ENCODE results near the gene BMP2.

BMP2 gene

GRCh38 chr20:6768228-6769140 lies 998 bp downstream of the BMP2 start:
- peaks cover 8% of the 10 kb centered on the region for H3K79me1 ChIP-seq (ENCODE audit: low read length)
- peak overlapping the region; percentile 67 for H2BK5ac ChIP-seq (ENCODE audit: low read length)
- peak overlapping the region; percentile 60 for H3K4ac ChIP-seq (ENCODE audit: low read depth, low read length)
- H4K8ac ChIP-seq (ENCODE audit: low read depth, low read length) = no peak overlapping the region
- H3K4me3 ChIP-seq (ENCODE audit: low read length) = peak overlapping the region; percentile 44
- peak overlapping the region; percentile 25 for H3K23ac ChIP-seq (ENCODE audit: low read length)
- no peak overlapping the region for H2AK5ac ChIP-seq (ENCODE audit: low read length)
- H3K79me2 ChIP-seq (ENCODE audit: control insufficient read depth, insufficient read depth, low read length) = peaks cover 55% of the 10 kb centered on the region
- peak overlapping the region; percentile 96 for H3K9ac ChIP-seq (ENCODE audit: low read length)
- H3K27ac ChIP-seq (ENCODE audit: low read depth, low read length) = peak overlapping the region; percentile 76
- H2BK15ac ChIP-seq (replicated peaks; ENCODE audit: low read depth) = no peak overlapping the region
- no CpG with 5 or more reads among the region's 70 CpGs for WGBS (ENCODE audit: extremely low coverage, insufficient coverage, low lambda C conversion rate)
- no peak overlapping the region for H4K5ac ChIP-seq (ENCODE audit: low read length)
- peaks cover 9% of the 10 kb centered on the region for H3K4me1 ChIP-seq (ENCODE audit: control insufficient read depth, low read depth, low read length)
- H3K27me3 ChIP-seq (ENCODE audit: insufficient read depth, low read length, poor library complexity) = no peaks in the 10 kb centered on the region
- DNase-seq = peak; percentile 57
- peaks cover 13% of the 10 kb centered on the region for H3K36me3 ChIP-seq (ENCODE audit: control insufficient read depth, insufficient read depth, low read length)
- peak overlapping the region; percentile 33 for H2BK120ac ChIP-seq (ENCODE audit: low read depth, low read length)
- peak overlapping the region; percentile 69 for H3K18ac ChIP-seq (ENCODE audit: low read length)
- peak overlapping the region; percentile 33 for H3K4me2 ChIP-seq (ENCODE audit: low read length)
- peak overlapping the region; percentile 97 for H3K56ac ChIP-seq (ENCODE audit: low read length)

DNA sequence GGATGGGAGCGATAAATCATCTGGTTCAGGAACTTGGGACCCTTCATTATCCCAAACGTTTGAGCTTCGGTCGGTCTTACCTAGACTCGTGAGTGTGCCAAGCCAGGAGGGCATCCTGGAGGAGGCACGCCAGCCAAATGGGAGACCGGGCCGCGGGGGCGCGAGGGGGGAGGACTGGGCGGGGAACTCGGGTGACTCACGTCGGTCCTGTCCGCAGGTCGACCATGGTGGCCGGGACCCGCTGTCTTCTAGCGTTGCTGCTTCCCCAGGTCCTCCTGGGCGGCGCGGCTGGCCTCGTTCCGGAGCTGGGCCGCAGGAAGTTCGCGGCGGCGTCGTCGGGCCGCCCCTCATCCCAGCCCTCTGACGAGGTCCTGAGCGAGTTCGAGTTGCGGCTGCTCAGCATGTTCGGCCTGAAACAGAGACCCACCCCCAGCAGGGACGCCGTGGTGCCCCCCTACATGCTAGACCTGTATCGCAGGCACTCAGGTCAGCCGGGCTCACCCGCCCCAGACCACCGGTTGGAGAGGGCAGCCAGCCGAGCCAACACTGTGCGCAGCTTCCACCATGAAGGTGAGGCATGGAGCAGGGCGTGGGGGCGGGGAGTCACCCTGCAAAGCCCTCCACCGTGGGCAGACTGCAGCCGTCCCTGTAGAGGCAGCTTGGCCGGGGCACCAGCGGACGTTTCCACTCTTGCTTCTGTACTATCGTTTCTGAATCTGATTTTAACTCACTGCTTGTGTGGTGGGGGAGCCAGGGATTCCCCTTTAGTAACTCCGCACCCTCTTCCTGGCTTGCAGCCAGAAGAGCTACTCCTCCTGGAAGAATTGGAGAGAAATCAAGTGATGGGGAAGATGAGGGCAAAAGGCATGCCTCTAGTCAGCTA lies 2.7 kb downstream of the BMP2 start:
- Histone ChIP-seq H3K23ac (ENCODE audit: low read length) (peak overlapping the region; percentile 15), H3K4me3 (ENCODE audit: low read length) (peak overlapping the region; percentile 44), H3K4ac (ENCODE audit: low read depth, low read length) (no peak overlapping the region), H3K27ac (ENCODE audit: low read depth, low read length) (no peak overlapping the region), H2BK120ac (ENCODE audit: low read depth, low read length) (no peak overlapping the region), H2BK15ac (replicated peaks; ENCODE audit: low read depth) (no peak overlapping the region), H2BK5ac (ENCODE audit: low read length) (no peak overlapping the region), H3K4me1 (ENCODE audit: control insufficient read depth, low read depth, low read length) (peaks cover 7% of the 10 kb centered on the region), H3K79me2 (ENCODE audit: control insufficient read depth, insufficient read depth, low read length) (peaks cover 66% of the 10 kb centered on the region), H3K56ac (ENCODE audit: low read length) (peak overlapping the region; percentile 87), H3K9ac (ENCODE audit: low read length) (peak overlapping the region; percentile 96), H3K18ac (ENCODE audit: low read length) (peak overlapping the region; percentile 25), H3K79me1 (ENCODE audit: low read length) (peaks cover 8% of the 10 kb centered on the region), H4K8ac (ENCODE audit: low read depth, low read length) (no peak overlapping the region), H4K5ac (ENCODE audit: low read length) (no peak overlapping the region), H2AK5ac (ENCODE audit: low read length) (no peak overlapping the region), H3K27me3 (ENCODE audit: insufficient read depth, low read length, poor library complexity) (no peaks in the 10 kb centered on the region), H3K4me2 (ENCODE audit: low read length) (peak overlapping the region; percentile 64), H3K36me3 (ENCODE audit: control insufficient read depth, insufficient read depth, low read length) (peaks cover 13% of the 10 kb centered on the region)
- whole genome bisulfite sequencing (ENCODE audit: extremely low coverage, insufficient coverage, low lambda C conversion rate) = no CpG with 5 or more reads among the region's 55 CpGs
- DNase-seq = peak; percentile 82

DNA sequence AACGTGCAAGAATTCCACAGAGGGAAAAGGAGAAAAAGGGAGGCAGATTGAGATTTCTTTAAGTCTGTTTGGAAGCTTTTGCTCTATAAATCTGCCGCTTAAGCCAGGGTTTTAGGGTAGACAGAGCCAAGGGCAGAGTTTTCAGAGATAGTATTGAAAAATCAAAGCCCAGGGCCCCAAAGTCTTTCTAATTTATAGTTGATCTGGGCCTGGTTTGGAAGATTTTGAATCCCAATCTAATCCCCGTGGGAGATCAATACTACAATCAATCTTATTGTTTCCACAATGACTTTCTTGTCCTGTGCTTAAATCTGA lies 3.3 kb downstream of the BMP2 start:
- peaks cover 15% of the 10 kb centered on the region for H3K36me3 ChIP-seq (ENCODE audit: control insufficient read depth, insufficient read depth, low read length)
- no peak overlapping the region for H2BK15ac ChIP-seq (replicated peaks; ENCODE audit: low read depth)
- H3K4ac ChIP-seq (ENCODE audit: low read depth, low read length) = no peak overlapping the region
- peak overlapping the region; percentile 64 for H3K4me2 ChIP-seq (ENCODE audit: low read length)
- peaks cover 8% of the 10 kb centered on the region for H3K79me1 ChIP-seq (ENCODE audit: low read length)
- peak overlapping the region; percentile 87 for H3K56ac ChIP-seq (ENCODE audit: low read length)
- WGBS (ENCODE audit: extremely low coverage, insufficient coverage, low lambda C conversion rate) = no CpG with 5 or more reads among the region's 3 CpGs
- no peak overlapping the region for H3K18ac ChIP-seq (ENCODE audit: low read length)
- H2BK120ac ChIP-seq (ENCODE audit: low read depth, low read length) = no peak overlapping the region
- no peak overlapping the region for H3K27ac ChIP-seq (ENCODE audit: low read depth, low read length)
- H3K27me3 ChIP-seq (ENCODE audit: insufficient read depth, low read length, poor library complexity) = no peaks in the 10 kb centered on the region
- peak overlapping the region; percentile 44 for H3K4me3 ChIP-seq (ENCODE audit: low read length)
- peak overlapping the region; percentile 7 for H3K23ac ChIP-seq (ENCODE audit: low read length)
- H2AK5ac ChIP-seq (ENCODE audit: low read length) = no peak overlapping the region
- H4K8ac ChIP-seq (ENCODE audit: low read depth, low read length) = no peak overlapping the region
- peak overlapping the region; percentile 96 for H3K9ac ChIP-seq (ENCODE audit: low read length)
- peaks cover 72% of the 10 kb centered on the region for H3K79me2 ChIP-seq (ENCODE audit: control insufficient read depth, insufficient read depth, low read length)
- DNase-seq = no peak
- no peak overlapping the region for H4K5ac ChIP-seq (ENCODE audit: low read length)
- H2BK5ac ChIP-seq (ENCODE audit: low read length) = no peak overlapping the region
- peaks cover 7% of the 10 kb centered on the region for H3K4me1 ChIP-seq (ENCODE audit: control insufficient read depth, low read depth, low read length)

- no peak overlapping the region for H4K5ac ChIP-seq (ENCODE audit: low read length)
- no CpG with 5 or more reads among the region's 5 CpGs for WGBS (ENCODE audit: extremely low coverage, insufficient coverage, low lambda C conversion rate)
Observed at GRCh38 chr20:6780433-6781190, 13.1 kb downstream of the BMP2 start.

GRCh38 chr20:6783752-6784151 lies 16.3 kb downstream of the BMP2 start:
- H4K5ac ChIP-seq (ENCODE audit: low read length) = no peak overlapping the region
- H3K4me3 ChIP-seq (ENCODE audit: low read length) = no peak overlapping the region
- WGBS (ENCODE audit: extremely low coverage, insufficient coverage, low lambda C conversion rate) = no CpG with 5 or more reads among the region's 5 CpGs
- H3K18ac ChIP-seq (ENCODE audit: low read length) = no peak overlapping the region
- H3K56ac ChIP-seq (ENCODE audit: low read length) = no peak overlapping the region
- no peak overlapping the region for H2BK15ac ChIP-seq (replicated peaks; ENCODE audit: low read depth)
- H3K36me3 ChIP-seq (ENCODE audit: control insufficient read depth, insufficient read depth, low read length) = peaks cover under 1% of the 10 kb centered on the region
- H3K4ac ChIP-seq (ENCODE audit: low read depth, low read length) = no peak overlapping the region
- no peak overlapping the region for H3K27ac ChIP-seq (ENCODE audit: low read depth, low read length)
- no peaks in the 10 kb centered on the region for H3K27me3 ChIP-seq (ENCODE audit: insufficient read depth, low read length, poor library complexity)
- no peaks in the 10 kb centered on the region for H3K4me1 ChIP-seq (ENCODE audit: control insufficient read depth, low read depth, low read length)
- H3K79me1 ChIP-seq (ENCODE audit: low read length) = peaks cover 2% of the 10 kb centered on the region
- H3K9ac ChIP-seq (ENCODE audit: low read length) = no peak overlapping the region
- H3K23ac ChIP-seq (ENCODE audit: low read length) = no peak overlapping the region
- H3K4me2 ChIP-seq (ENCODE audit: low read length) = no peak overlapping the region
- no peak overlapping the region for H2BK5ac ChIP-seq (ENCODE audit: low read length)
- DNase-seq = no peak
- no peak overlapping the region for H4K8ac ChIP-seq (ENCODE audit: low read depth, low read length)
- no peak overlapping the region for H2AK5ac ChIP-seq (ENCODE audit: low read length)
- H3K79me2 ChIP-seq (ENCODE audit: control insufficient read depth, insufficient read depth, low read length) = peaks cover under 1% of the 10 kb centered on the region
- H2BK120ac ChIP-seq (ENCODE audit: low read depth, low read length) = no peak overlapping the region

More at GRCh38 chr20:6780433-6781190, 13.1 kb downstream of the BMP2 start:
- peaks cover 15% of the 10 kb centered on the region for H3K79me2 ChIP-seq (ENCODE audit: control insufficient read depth, insufficient read depth, low read length)
- no peak overlapping the region for H2BK15ac ChIP-seq (replicated peaks; ENCODE audit: low read depth)
- no peak overlapping the region for H3K4me2 ChIP-seq (ENCODE audit: low read length)
- H2BK5ac ChIP-seq (ENCODE audit: low read length) = no peak overlapping the region
- H3K36me3 ChIP-seq (ENCODE audit: control insufficient read depth, insufficient read depth, low read length) = peaks cover 11% of the 10 kb centered on the region
- no peaks in the 10 kb centered on the region for H3K27me3 ChIP-seq (ENCODE audit: insufficient read depth, low read length, poor library complexity)
- H4K8ac ChIP-seq (ENCODE audit: low read depth, low read length) = no peak overlapping the region
- H3K23ac ChIP-seq (ENCODE audit: low read length) = no peak overlapping the region
- H3K79me1 ChIP-seq (ENCODE audit: low read length) = peaks cover 13% of the 10 kb centered on the region
- no peak overlapping the region for H3K27ac ChIP-seq (ENCODE audit: low read depth, low read length)
- H3K18ac ChIP-seq (ENCODE audit: low read length) = no peak overlapping the region
- H2BK120ac ChIP-seq (ENCODE audit: low read depth, low read length) = no peak overlapping the region
- DNase-seq = no peak
- no peaks in the 10 kb centered on the region for H3K4me1 ChIP-seq (ENCODE audit: control insufficient read depth, low read depth, low read length)
- H3K4ac ChIP-seq (ENCODE audit: low read depth, low read length) = no peak overlapping the region
- no peak overlapping the region for H3K9ac ChIP-seq (ENCODE audit: low read length)
- no peak overlapping the region for H2AK5ac ChIP-seq (ENCODE audit: low read length)
- H3K56ac ChIP-seq (ENCODE audit: low read length) = no peak overlapping the region
- H3K4me3 ChIP-seq (ENCODE audit: low read length) = no peak overlapping the region

All from mesendoderm (in vitro differentiated cells).